Measurements from ENCODE around the gene PRKCB. TPM values are rescaled to one million over a fixed set of nuclear protein-coding genes. Genes with fewer than 3 reads are reported as not detected.
A peak's percentile ranks its signal among the peaks of the same experiment; 100 is the strongest.

The PRKCB gene
- total and polyA plus RNA-seq, 2 of the 8 experiments (the other 6 are each of a cell fraction or from before 2014, with no cell fraction given), result 7.1 to 12.1 TPM

DNA sequence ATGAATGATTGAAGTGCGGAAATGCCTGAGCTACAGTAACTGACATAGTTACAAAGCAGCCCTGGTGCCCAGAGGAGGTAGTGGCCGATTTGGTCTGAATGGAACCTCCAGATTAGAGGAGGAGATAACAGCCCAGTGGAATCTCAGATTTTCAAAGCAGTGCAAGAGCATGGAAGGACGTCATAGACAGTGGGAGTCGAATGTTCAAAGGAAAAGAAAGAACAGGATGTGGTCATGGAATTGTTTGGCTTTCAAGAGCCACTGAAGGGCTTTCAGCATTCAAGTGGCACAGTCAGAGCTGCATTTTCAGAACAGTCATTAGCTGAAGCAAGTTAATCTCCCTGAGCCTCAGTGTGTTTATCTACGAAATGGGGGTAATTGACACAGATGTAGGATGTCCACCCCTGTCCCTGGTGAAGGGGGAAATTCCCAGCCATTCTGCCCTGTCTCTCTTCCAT lies 315.7 kb downstream of the PRKCB start:
- H3K14ac ChIP-seq (ENCODE audit: insufficient read length), result no peak overlapping the region
- no peak overlapping the region for H3K56ac ChIP-seq (replicated peaks; ENCODE audit: insufficient read length, low read depth, low read length)
- ChIA-PET CTCF (ENCODE audit: partially characterized antibody) (interaction anchor here (0.9 to 2.3 kb wide), 5 partner anchors 9 to 57 kb away, joined by 3 to 5 read pairs (median 4); no protein-coding TSS in a partner anchor), POLR2A (ENCODE audit: partially characterized antibody) (no interaction called here)
- TF ChIP-seq BRCA1 (IDR thresholded peaks at IDR 0.05; ENCODE audit: low read depth, low read length) (no peak), PHF8 (conservative IDR thresholded peaks at IDR 0.05; ENCODE audit: low read depth, low read length) (no peak), RAD21 (IDR thresholded peaks at IDR 0.05 in 1 of 2, conservative IDR thresholded peaks at IDR 0.05 in 1 of 2; ENCODE audit: low read depth in 2 of 2, low read length in 2 of 2) (0 out of 4 replicates have a peak, but pooled peaks of 1 of the 2 experiments have one; percentile 5), KDM1A (IDR thresholded peaks at IDR 0.05; ENCODE audit: borderline replicate concordance, low read length) (peak; percentile 83; the same call in 1 of the 2 replicates), CBX5 (IDR thresholded peaks at IDR 0.05; ENCODE audit: low read depth, low read length) (no peak)
- FAIRE-seq (peak; percentile 48), DNase-seq (ENCODE audit: low read depth in 1 of 2, low spot score in 2 of 2) (no peak)
- no peak overlapping the region for H3K4ac ChIP-seq (replicated peaks; ENCODE audit: insufficient read length, low read depth, low read length)
- no peak overlapping the region; the same call in 1 of the 2 replicates for H3K18ac ChIP-seq (ENCODE audit: extremely low read depth, low read length)
- H2BK120ac ChIP-seq (replicated peaks; ENCODE audit: low read depth, low read length), result no peak overlapping the region
- H3K23me2 ChIP-seq (ENCODE audit: low read depth, low read length), result no peaks in the 10 kb centered on the region
- 77% methylated on average over 5 of the region's 5 CpGs; no CpG with 5 or more reads in 1 of the 2 experiments for WGBS, 2 experiments (ENCODE audit: extremely low coverage in 1 of 2, insufficient coverage in 1 of 2, insufficient read length in 1 of 2, insufficient replicate concordance in 2 of 2, low coverage in 1 of 2, low lambda C conversion rate in 2 of 2, missing lambda C conversion rate in 1 of 2)
- no peaks in the 10 kb centered on the region for H3K79me1 ChIP-seq (ENCODE audit: low read depth, low read length)
- H3K9ac ChIP-seq (replicated peaks in 1 of 4; ENCODE audit: extremely low read depth in 1 of 4, low read depth in 3 of 4, low read length in 3 of 4), result no peak overlapping the region
- no peaks in the 10 kb centered on the region for H4K20me1 ChIP-seq (replicated peaks in 1 of 2; ENCODE audit: control insufficient read depth in 1 of 2, insufficient read depth in 2 of 2, low read length in 2 of 2)
- H2BK12ac ChIP-seq (ENCODE audit: low read depth, low read length), result no peak overlapping the region
- H3K27me3 ChIP-seq (replicated peaks in 1 of 4; ENCODE audit: control insufficient read depth in 3 of 4, extremely low read depth in 1 of 4, insufficient read depth in 3 of 4, low read length in 3 of 4), result no peaks in the 10 kb centered on the region
- H4K5ac ChIP-seq (ENCODE audit: insufficient read length, low read depth, low read length), result no peak overlapping the region
- H3K27ac ChIP-seq (ENCODE audit: low read depth, low read length), result no peak overlapping the region
- H4K8ac ChIP-seq (ENCODE audit: extremely low read depth, insufficient read depth, low read length), result no peak overlapping the region
- H2BK20ac ChIP-seq (ENCODE audit: low read length), result no peak overlapping the region
- no peak overlapping the region for H3K4me3 ChIP-seq (ENCODE audit: extremely low read depth in 1 of 4, insufficient read depth in 2 of 4, low read depth in 3 of 4, low read length in 4 of 4)
- no peak overlapping the region for H4K91ac ChIP-seq (replicated peaks; ENCODE audit: insufficient read length, low read length)
- no peak overlapping the region for H2BK5ac ChIP-seq (ENCODE audit: low read depth, low read length)
- no peaks in the 10 kb centered on the region; a peak in 1 of 4 replicates for H3K79me2 ChIP-seq (ENCODE audit: control insufficient read depth in 1 of 2, insufficient read depth in 2 of 2, low read length in 2 of 2)
- no peaks in the 10 kb centered on the region for H3K9me3 ChIP-seq (ENCODE audit: insufficient read depth in 2 of 2, low read depth in 1 of 2, low read length in 1 of 2)
- H3K4me1 ChIP-seq (replicated peaks in 1 of 4; ENCODE audit: control insufficient read depth in 3 of 4, insufficient read depth in 4 of 4, low read length in 3 of 4), result peaks cover 0 to 4% (median 0%) of the 10 kb centered on the region in 4 experiments; a peak in 3 of 7 replicates
- H2BK15ac ChIP-seq (ENCODE audit: low read length), result no peak overlapping the region
- no peak overlapping the region for H2AFZ ChIP-seq (ENCODE audit: low read length)
- no peak overlapping the region for H3K4me2 ChIP-seq (ENCODE audit: insufficient read depth in 1 of 2, low read depth in 2 of 2, low read length in 2 of 2)
- H3K36me3 ChIP-seq (ENCODE audit: control insufficient read depth in 2 of 4, insufficient read depth in 4 of 4, low read length in 3 of 4), result no peaks in the 10 kb centered on the region
- H2AK5ac ChIP-seq (ENCODE audit: low read depth, low read length), result no peak overlapping the region
- H3K23ac ChIP-seq (ENCODE audit: insufficient read length), result no peak overlapping the region
